ENCODE data around the gene OSBP2.

Gene OSBP2

GRCh38 chr22:30680991-30681770, 13.5 kb upstream of the OSBP2 start:
- no peak overlapping the region for H3K27ac ChIP-seq
- no peak for TF ChIP-seq CTCF (conservative IDR thresholded peaks at IDR 0.05)

- TF ChIP-seq CTCF (conservative IDR thresholded peaks at IDR 0.05) = no peak
- no peak overlapping the region for H3K27ac ChIP-seq
Observed at GRCh38 chr22:30681831-30682230, 12.8 kb upstream of the OSBP2 start.

- TF ChIP-seq CTCF (conservative IDR thresholded peaks at IDR 0.05) = no peak
- H3K27ac ChIP-seq = no peak overlapping the region
Observed at GRCh38 chr22:30685178-30685577, 9.5 kb upstream of the OSBP2 start.

- no peak overlapping the region for H3K27ac ChIP-seq
- no peak for TF ChIP-seq CTCF (conservative IDR thresholded peaks at IDR 0.05)
Observed at GRCh38 chr22:30687358-30687757, 7.3 kb upstream of the OSBP2 start.

- no peak overlapping the region for H3K27ac ChIP-seq
- TF ChIP-seq CTCF (conservative IDR thresholded peaks at IDR 0.05) = no peak
Observed at GRCh38 chr22:30689622-30690021, 5.1 kb upstream of the OSBP2 start.

GRCh38 chr22:30691204-30691603, 3.5 kb upstream of the OSBP2 start:
- H3K27ac ChIP-seq = no peak overlapping the region
- TF ChIP-seq CTCF (conservative IDR thresholded peaks at IDR 0.05) = no peak

- peak overlapping the region; percentile 88 for H3K27ac ChIP-seq
- TF ChIP-seq CTCF (conservative IDR thresholded peaks at IDR 0.05) = no peak
Observed at GRCh38 chr22:30694171-30694639, 469 bp upstream of the OSBP2 start.

Measured in VCaP (cell line).